SK-N-SH (cell line): ENCODE measurements around the gene SPTLC2. TPM values are rescaled to one million over a fixed set of nuclear protein-coding genes. Genes with fewer than 3 reads are reported as not detected.

Experiments used
- CTCF ChIA-PET: fragments of 300-600, 350-600 bp; formaldehyde crosslinking; extraction: SDS; loops from one replicate; lab custom pipeline; 2021; lab: Yijun Ruan, JAX
- POLR2A ChIA-PET: fragments of 350-600 bp; sonication (Branson Sonifier 250); formaldehyde crosslinking; extraction: SDS; loops from one replicate; lab custom pipeline; 2020; ENCODE audit warnings: antibody characterized with exemption, inconsistent platforms; lab: Yijun Ruan, JAX
- DNase-seq: peaks from one replicate; pipeline ENCODE4 v3.0.0; 2012
- H2AFZ ChIP-seq: fragments of 200-600 bp; sonication (generic); 2 replicates; pipeline ENCODE4 v1.8.1; 2016; ENCODE audit warnings: antibody characterized with exemption, mild to moderate bottlenecking, low read depth
- H3F3A ChIP-seq: fragments of 200-600 bp; sonication (generic); replicated peaks from 2 replicates; pipeline ENCODE3; 2016; ENCODE audit warnings: antibody characterized with exemption, mild to moderate bottlenecking; ENCODE audit not compliant: insufficient read depth
- H3K27ac ChIP-seq, 2 experiments: fragments of 200-500 bp in 1 of 2; fragments of 200-600 bp in 1 of 2; sonication (Bioruptor generic) in 1 of 2; sonication (generic), shearing (Covaris generic) in 1 of 2; 2 replicates each; pipeline versions ENCODE4 v1.5.1 to v1.6.1; 2014 to 2016; ENCODE audit warnings: low read depth in 2 of 2, inconsistent platforms in 1 of 2, low read length in 1 of 2, mild to moderate bottlenecking in 1 of 2, mixed read lengths in 1 of 2
- H3K27me3 ChIP-seq: fragments of 200-600 bp; sonication (generic), shearing (Covaris generic); 2 replicates; pipeline ENCODE4 v1.6.1; 2016; ENCODE audit warnings: mixed run types; ENCODE audit not compliant: insufficient read depth
- H3K36me3 ChIP-seq, 2 experiments: fragments of 200-500 bp in 1 of 2; fragments of 200-600 bp in 1 of 2; sonication (Bioruptor generic) in 1 of 2; sonication (generic) in 1 of 2; replicated peaks in 1 of 2; 2 replicates each; pipeline versions ENCODE3 to v1.5.1; 2014 to 2016; ENCODE audit warnings: low read length in 1 of 2, mild to moderate bottlenecking in 1 of 2; ENCODE audit not compliant: insufficient read depth in 2 of 2, control insufficient read depth in 1 of 2
- H3K4me1 ChIP-seq, 2 experiments: fragments of 200-500 bp in 1 of 2; fragments of 200-600 bp in 1 of 2; sonication (Bioruptor generic) in 1 of 2; sonication (generic), shearing (Covaris generic) in 1 of 2; 2 replicates each; pipeline versions ENCODE4 v1.5.1 to v1.6.1; 2014 to 2016; ENCODE audit warnings: low read depth in 1 of 2, low read length in 1 of 2, mixed run types in 1 of 2; ENCODE audit not compliant: insufficient read depth in 2 of 2, control insufficient read depth in 1 of 2
- H3K4me2 ChIP-seq: fragments of 200-600 bp; sonication (generic), shearing (Covaris generic); 2 replicates; pipeline ENCODE4 v1.6.1; 2017; ENCODE audit warnings: mixed run types
- H3K4me3 ChIP-seq, 2 experiments: fragments of 200-500 bp in 1 of 2; fragments of 200-600 bp in 1 of 2; sonication (Bioruptor generic) in 1 of 2; sonication (generic), shearing (Covaris generic) in 1 of 2; 2 replicates each; pipeline versions ENCODE4 v1.5.1 to v1.8.1; 2014 to 2016; ENCODE audit warnings: low read depth in 2 of 2, inconsistent platforms in 1 of 2, low read length in 1 of 2, mild to moderate bottlenecking in 1 of 2, mixed read lengths in 1 of 2, moderate library complexity in 1 of 2
- H3K79me2 ChIP-seq: fragments of 200-600 bp; sonication (generic); 2 replicates; pipeline ENCODE4 v1.8.1; 2017; ENCODE audit warnings: mild to moderate bottlenecking; ENCODE audit not compliant: insufficient read depth
- H3K9ac ChIP-seq: fragments of 200-600 bp; sonication (generic); 2 replicates; pipeline ENCODE4 v1.6.1; 2017; ENCODE audit warnings: mixed run types
- H3K9me2 ChIP-seq: fragments of 200-600 bp; sonication (generic); 2 replicates; pipeline ENCODE4 v1.6.1; 2017; ENCODE audit warnings: mixed run types
- H3K9me3 ChIP-seq: fragments of 200-600 bp; sonication (generic); 2 replicates; pipeline ENCODE4 v1.6.1; 2017; ENCODE audit warnings: mixed run types, mild to moderate bottlenecking, moderate library complexity
- H4K20me1 ChIP-seq: fragments of 200-600 bp; sonication (generic); 2 replicates; pipeline ENCODE4 v1.6.1; 2017; ENCODE audit warnings: mild to moderate bottlenecking, mixed run types; ENCODE audit not compliant: insufficient read depth
- CHD2 ChIP-seq: fragments of 150-350 bp; IDR thresholded peaks from 2 replicates; pipeline ENCODE4 v1.6.1; 2018; ENCODE audit warnings: low read length; ENCODE audit not compliant: partially characterized antibody
- CTCF ChIP-seq: fragments of 200-600 bp; sonication (generic); IDR thresholded peaks from 2 replicates; pipeline ENCODE4 v1.6.1; 2017; ENCODE audit warnings: antibody characterized with exemption, mild to moderate bottlenecking, moderate library complexity
- EP300 ChIP-seq, 2 experiments: IDR thresholded peaks; 2 replicates each; pipeline versions ENCODE4 v1.4.0 to v1.6.1; 2012; ENCODE audit warnings: borderline replicate concordance in 1 of 2, low read depth in 1 of 2, low read length in 1 of 2
- FOSL2 ChIP-seq: IDR thresholded peaks from 2 replicates; pipeline ENCODE4 v1.4.0; 2012; ENCODE audit warnings: low read depth, mild to moderate bottlenecking, moderate library complexity, borderline replicate concordance
- FOXJ3 ChIP-seq: sonication (generic); formaldehyde crosslinking; IDR thresholded peaks from 2 replicates; pipeline ENCODE4 v1.5.1; 2020; ENCODE audit warnings: mild to moderate bottlenecking, missing genetic modification reagents
- FOXM1 ChIP-seq: IDR thresholded peaks from 2 replicates; pipeline ENCODE4 v1.4.0; 2012; ENCODE audit warnings: low read depth, mild to moderate bottlenecking
- GABPA ChIP-seq: IDR thresholded peaks from 2 replicates; pipeline ENCODE4 v1.4.0; 2012; ENCODE audit warnings: low read depth, mild to moderate bottlenecking
- GATA2 ChIP-seq: sonication (generic); formaldehyde crosslinking; IDR thresholded peaks from 2 replicates; pipeline ENCODE4 v1.5.0; 2020; ENCODE audit warnings: mild to moderate bottlenecking, missing genetic modification reagents
- IRF3 ChIP-seq: fragments of 150-350 bp; IDR thresholded peaks from 2 replicates; pipeline ENCODE4 v1.6.1; 2016; ENCODE audit warnings: mild to moderate bottlenecking, low read depth, low read length
- JUND ChIP-seq: IDR thresholded peaks from 2 replicates; pipeline ENCODE4 v1.4.0; 2012
- MEF2A ChIP-seq: IDR thresholded peaks from 2 replicates; pipeline ENCODE4 v1.4.0; 2012; ENCODE audit warnings: low read depth, borderline replicate concordance
- POLR2AphosphoS5 ChIP-seq: IDR thresholded peaks from 2 replicates; pipeline ENCODE4 v1.6.1; 2012; ENCODE audit warnings: low read depth, low read length
- RAD21 ChIP-seq: IDR thresholded peaks from 2 replicates; pipeline ENCODE4 v1.6.1; 2012; ENCODE audit warnings: mild to moderate bottlenecking, low read length
- RXRA ChIP-seq: IDR thresholded peaks from 2 replicates; pipeline ENCODE4 v1.4.0; 2012; ENCODE audit warnings: low read depth, mild to moderate bottlenecking, borderline replicate concordance
- SIN3A ChIP-seq: IDR thresholded peaks from 2 replicates; pipeline ENCODE4 v1.6.1; 2012; ENCODE audit warnings: low read depth, mild to moderate bottlenecking, low read length, moderate library complexity, borderline replicate concordance
- TCF12 ChIP-seq: IDR thresholded peaks from 2 replicates; pipeline ENCODE4 v1.4.0; 2012
- ZBTB33 ChIP-seq: IDR thresholded peaks from 2 replicates; pipeline ENCODE4 v1.4.0; 2012; ENCODE audit warnings: low read depth, borderline replicate concordance
- WGBS: methylation state at CpG from one replicate; pipeline ENCODE4 v1.1.6; 2017; ENCODE audit warnings: low lambda C conversion rate; 5-methylcytosine and 5-hydroxymethylcytosine counted together
- polyA plus RNA-seq, 3 experiments: library from polyadenylated mRNA; depleted of rRNA; stranded (reverse); fragments of >200 nt; gene quantifications; 2 replicates each; pipeline ENCODE4 v1.2.3, GENCODE V29; 2012

The SPTLC2 gene
- polyA plus RNA-seq, 1 of the 3 experiments (the other 2 are of a cell fraction), result 10.2 TPM

- TF ChIP-seq CTCF (no peak), FOSL2 (no peak), ZBTB33 (no peak), MEF2A (no peak), JUND (no peak), SIN3A (no peak), FOXM1 (no peak), FOXJ3 (CRISPR knock-in tag) (no peak)
These were observed 113.3 kb downstream of the SPTLC2 start (continued) for GRCh38 chr14:77503138-77503537.

- TF ChIP-seq CHD2, result no peak
- TF ChIP-seq ZBTB33, result no peak
- TF ChIP-seq GATA2, result no peak
- no peak for TF ChIP-seq EP300 (IDR thresholded peaks at IDR 0.05; ENCODE audit: borderline replicate concordance in 1 of 2, low read depth in 1 of 2, low read length in 1 of 2)
- no peak for TF ChIP-seq TCF12
- TF ChIP-seq IRF3, result no peak
- no peak for TF ChIP-seq GABPA
- no peak for TF ChIP-seq POLR2AphosphoS5
- no peak for TF ChIP-seq FOSL2
- TF ChIP-seq RAD21, result no peak
- TF ChIP-seq MEF2A, result no peak
- TF ChIP-seq RXRA, result no peak
- Histone ChIP-seq H4K20me1 (no peaks in the 10 kb centered on the region), H3K4me1 (peaks cover 0 to 8% of the 10 kb centered on the region in 2 experiments; a peak in 1 of 4 replicates), H3K27me3 (no peaks in the 10 kb centered on the region; the same call in 1 of the 2 replicates), H3K36me3 (peaks cover 0 to 5% of the 10 kb centered on the region in 2 experiments), H2AFZ (no peak overlapping the region), H3K9me3 (no peaks in the 10 kb centered on the region), H3K79me2 (no peaks in the 10 kb centered on the region), H3K4me2 (no peak overlapping the region), H3K9me2 (no peaks in the 10 kb centered on the region), H3K9ac (no peak overlapping the region), H3K27ac (no peak overlapping the region), H3K4me3 (no peak overlapping the region), H3F3A (no peaks in the 10 kb centered on the region)
- WGBS, result 74% methylated on average over 11 of the region's 11 CpGs
- ChIA-PET POLR2A (no interaction called here), CTCF (interaction anchor here (1.0 kb wide), 1 partner anchor 43 kb away, joined by 3 read pairs; no protein-coding TSS in a partner anchor)
- no peak for DNase-seq
These were observed 114.2 kb downstream of the SPTLC2 start for GRCh38 chr14:77502109-77502782.
